Heart left ventricle (tissue), 16 donors: ENCODE results near the gene VWDE. TPM values are rescaled to one million over a fixed set of nuclear protein-coding genes. Genes with fewer than 3 reads are reported as not detected.

ENCODE experiments used
- ATAC-seq, 4 donors: fragments of 200-7000 bp; cut with Tn5 transposase; one replicate each; pipeline ENCODE4 v1.9.1; 2020 to 2022; ENCODE audit warnings: moderate library complexity in 4 of 4, mild to moderate bottlenecking in 3 of 4, moderate number of reproducible peaks in 1 of 4
- DNase-seq, 5 donors: peaks; one replicate each; pipeline ENCODE4 v3.0.0-alpha.2; 2020
- H3K27ac ChIP-seq, 12 donors: fragments of 200-600 bp; sonication (generic) in 4 of 12; one replicate each; pipeline versions ENCODE4 v1.5.0 to v1.8.0; 2016 to 2022; ENCODE audit warnings: mild to moderate bottlenecking in 2 of 12
- H3K27me3 ChIP-seq, 9 donors: fragments of 200-600 bp; sonication (generic) in 2 of 9; one replicate each; pipeline versions ENCODE4 v1.5.1 to v1.8.0; 2016 to 2022; ENCODE audit warnings: mild to moderate bottlenecking in 3 of 9
- H3K36me3 ChIP-seq, 9 donors: fragments of 200-600 bp; sonication (generic) in 2 of 9; one replicate each; pipeline versions ENCODE4 v1.5.0 to v1.8.0; 2018 to 2022; ENCODE audit warnings: mild to moderate bottlenecking in 2 of 9
- H3K4me1 ChIP-seq, 12 donors: fragments of 200-600 bp; sonication (generic) in 4 of 12; one replicate each; pipeline versions ENCODE4 v1.5.0 to v1.8.0; 2016 to 2022; ENCODE audit warnings: mild to moderate bottlenecking in 3 of 12
- H3K4me3 ChIP-seq, 12 donors: fragments of 200-600 bp; sonication (generic) in 4 of 12; one replicate each; pipeline versions ENCODE4 v1.5.0 to v1.8.0; 2017 to 2022; ENCODE audit warnings: mild to moderate bottlenecking in 9 of 12, moderate library complexity in 4 of 12
- H3K9me3 ChIP-seq, 12 donors: fragments of 200-600 bp; sonication (generic) in 4 of 12; one replicate each; pipeline versions ENCODE4 v1.5.0 to v1.8.0; 2016 to 2022; ENCODE audit warnings: mild to moderate bottlenecking in 1 of 12
- CTCF ChIP-seq, 12 donors: fragments of 200-600 bp; sonication (generic) in 4 of 12; IDR thresholded peaks; one replicate each; pipeline versions ENCODE4 v1.5.0 to v1.8.0; 2018 to 2022; ENCODE audit warnings: antibody characterized with exemption in 12 of 12, mild to moderate bottlenecking in 5 of 12
- POLR2A ChIP-seq, 2 donors: fragments of 450-650 bp; IDR thresholded peaks; one replicate each; pipeline ENCODE4 v1.6.1; 2017; ENCODE audit warnings: antibody characterized with exemption in 2 of 2, mild to moderate bottlenecking in 2 of 2, moderate library complexity in 2 of 2
- WGBS, 4 donors: extraction: QIAGEN DNeasy Blood & Tissue Kit in 2 of 4; methylation state at CpG; one replicate each; pipeline versions ENCODE4 v1.1.5 to v1.1.7; 2013 to 2018; 5-methylcytosine and 5-hydroxymethylcytosine counted together
- intact Hi-C, 10 donors: fragments of 100-400 bp; cut with DNase I; formaldehyde crosslinking; loops; one replicate each; pipeline versions ENCODE4 v1.11.1 to v1.14.2; 2022
- polyA plus RNA-seq, 2 donors: library from polyadenylated mRNA; stranded (reverse); fragments of 200-250 nt; gene quantifications; one replicate each; pipeline ENCODE4 v1.2.3, GENCODE V29; 2013
- total RNA-seq, 9 donors: library from RNA; depleted of rRNA in 2 of 9; stranded (reverse); fragments of >200 nt in 2 of 9; fragmentation: NEBNext Ultra II Directional in 3 of 9; extraction: Animal tissue kit (Norgen Biotek cat#: 25700) in 3 of 9; gene quantifications; one replicate each; pipeline versions ENCODE4 v1.1.0 to v1.2.4, GENCODE V29; 2016 to 2023
- donor health status: ischemic (EF 13 %, LVEDD 7.1; RV severe dilation, severe dysfunction).
- donor health status: healthy with polysubstance abuse.
- donor health status: DM: no; HTN: yes; CAD: no.
- donor health status: DM: no; HTN: no; CAD: no.
- donor health status: ischemic (EF 25% LVEDD 6.9; RV normal size, moderate dysfunction).
- donor health status: ischemic (EF 25% LVEDD 5.7; RV mildly dilated, moderate dysfunction).
- donor health status: healthy.
- donor health status: DM: yes; HTN: yes; CAD: no.
- donor health status: ischemic (EF 35%, LVEDD 5.7; RV mildly dilated, moderate dysfunction).
- donor health status: nonischemic (EF 11% LVEDD 7.7; RV severe dilation, severe dysfunction).
- donor health status: DM: yes; HTN: yes; CAD: no.
- donor health status: PGD.
- donor health status: ischemic (EF 29% LVEDD 5.4; RV normal size, mild dysfunction).
- donor health status: nonischemic (EF 23%, LVEDD 6.1; RV moderate dilation, normal function).

The VWDE gene
- total and polyA plus RNA-seq, 11 donors = 0.07 to 0.58 (median 0.27) TPM; not detected in 8

DNA sequence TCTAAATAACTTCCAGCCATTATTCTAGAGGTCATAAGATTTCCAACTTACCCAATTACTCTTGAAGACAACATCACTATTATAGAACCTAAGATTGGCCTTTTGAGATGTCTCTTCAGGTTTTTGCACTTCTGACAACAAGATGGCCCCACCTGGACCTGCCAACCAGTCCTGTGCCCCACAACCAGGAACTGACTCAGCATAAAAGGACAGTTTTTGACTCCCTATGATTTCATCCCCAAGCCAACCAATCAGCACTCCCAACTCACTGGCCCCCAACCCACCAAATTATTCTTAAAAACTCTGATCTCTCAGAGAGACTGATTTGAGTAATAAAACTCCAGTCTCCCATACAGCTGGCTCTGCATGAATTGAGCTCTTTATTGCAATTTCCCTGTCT is 98.2 kb downstream of the VWDE start:
- intact Hi-C loops = no loop called here
- Histone ChIP-seq H3K4me3 (no peak overlapping the region), H3K36me3 (no peaks in the 10 kb centered on the region), H3K27ac (no peak overlapping the region), H3K27me3 (no peaks in the 10 kb centered on the region), H3K4me1 (no peaks in the 10 kb centered on the region), H3K9me3 (peaks cover 0 to 18% (median 0%) of the 10 kb centered on the region in 12 donors)
- TF ChIP-seq POLR2A (IDR thresholded peaks at IDR 0.05) (no peak), CTCF (IDR thresholded peaks at IDR 0.05) (no peak)
- DNase-seq (no peak), ATAC-seq (no peak)

GRCh38 chr7:12303495-12303894 is 100.2 kb downstream of the VWDE start:
- Histone ChIP-seq H3K4me3 (no peak overlapping the region), H3K9me3 (peaks cover 0 to 18% (median 0%) of the 10 kb centered on the region in 12 donors), H3K36me3 (no peaks in the 10 kb centered on the region), H3K4me1 (no peaks in the 10 kb centered on the region), H3K27me3 (no peaks in the 10 kb centered on the region), H3K27ac (no peak overlapping the region)
- intact Hi-C loops = no loop called here
- TF ChIP-seq POLR2A (IDR thresholded peaks at IDR 0.05) (no peak), CTCF (IDR thresholded peaks at IDR 0.05) (no peak)
- ATAC-seq (no peak), DNase-seq (no peak)
- WGBS, 4 donors = 58 to 61% (median 61%) methylated on average over 4 of the region's 4 CpGs

DNA sequence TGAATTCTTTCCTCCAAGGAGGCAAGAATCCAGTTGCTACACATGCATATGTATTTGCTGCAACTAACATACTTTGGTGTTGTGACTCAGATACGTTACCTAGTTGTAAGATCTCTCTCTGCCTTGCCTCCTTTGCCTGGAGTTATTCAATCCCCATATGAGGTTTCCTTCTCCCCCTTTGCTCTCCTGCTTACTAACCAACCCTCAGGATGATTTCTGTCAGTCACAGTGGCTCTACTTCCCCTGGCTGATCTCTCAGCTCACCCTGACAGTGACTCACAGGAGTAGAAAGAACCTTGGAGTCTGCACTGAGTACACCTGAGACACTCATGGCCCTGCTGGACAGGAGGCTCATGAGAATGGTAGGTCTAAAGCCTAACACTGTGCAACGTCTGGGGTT is 100.6 kb downstream of the VWDE start:
- ATAC-seq (no peak), DNase-seq (no peak)
- Histone ChIP-seq H3K36me3 (no peaks in the 10 kb centered on the region), H3K9me3 (peaks cover 0 to 18% (median 0%) of the 10 kb centered on the region in 12 donors), H3K27ac (no peak overlapping the region), H3K4me3 (no peak overlapping the region), H3K4me1 (no peaks in the 10 kb centered on the region), H3K27me3 (no peaks in the 10 kb centered on the region)
- intact Hi-C loops = no loop called here
- TF ChIP-seq CTCF (IDR thresholded peaks at IDR 0.05) (no peak), POLR2A (IDR thresholded peaks at IDR 0.05) (no peak)
- 67 to 75% (median 71%) methylated on average over 2 of the region's 2 CpGs for WGBS, 4 donors

DNA sequence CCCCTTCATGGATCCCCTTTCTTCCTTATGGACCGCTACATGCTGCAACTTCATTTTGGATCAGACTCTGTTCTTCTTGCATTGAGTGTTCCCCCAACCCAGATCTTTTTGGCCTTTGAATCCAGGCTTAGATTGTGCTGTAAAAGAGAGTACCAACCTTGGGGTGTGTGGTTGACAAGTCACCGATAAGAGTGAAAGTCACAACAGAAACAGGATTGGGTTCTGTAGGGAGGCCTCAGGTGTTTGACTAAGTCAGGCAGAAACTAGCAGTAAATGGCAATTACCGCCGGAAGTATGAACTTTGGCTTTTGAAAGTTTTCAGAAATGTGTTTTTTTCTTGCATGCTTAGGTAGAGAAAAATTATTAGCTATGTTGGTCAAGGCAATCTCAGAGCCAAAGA is 103.2 kb downstream of the VWDE start:
- H3K9me3 ChIP-seq = peaks cover 0 to 18% (median 0%) of the 10 kb centered on the region in 12 donors
- no peak for DNase-seq
- no peaks in the 10 kb centered on the region for H3K27me3 ChIP-seq
- no peaks in the 10 kb centered on the region for H3K4me1 ChIP-seq
- WGBS, 4 donors = 72 to 96% (median 85%) methylated on average over 4 of the region's 4 CpGs
- no peak for ATAC-seq
- TF ChIP-seq CTCF (IDR thresholded peaks at IDR 0.05) (no peak), POLR2A (IDR thresholded peaks at IDR 0.05) (no peak)
- no peak overlapping the region for H3K27ac ChIP-seq
- intact Hi-C loops = no loop called here
- no peak overlapping the region for H3K4me3 ChIP-seq
- no peaks in the 10 kb centered on the region for H3K36me3 ChIP-seq
